HCT116 (cell line): ENCODE measurements around the gene MED9. TPM values are rescaled to one million over a fixed set of nuclear protein-coding genes. Genes with fewer than 3 reads are reported as not detected.

Source experiments
- EGR1 ChIP-seq: IDR thresholded peaks from 2 replicates; pipeline ENCODE4 v1.6.1; 2012; ENCODE audit warnings: low read depth
- ELF1 ChIP-seq: IDR thresholded peaks from 2 replicates; pipeline ENCODE4 v1.6.1; 2012; ENCODE audit warnings: low read depth, borderline replicate concordance
- EZH2 ChIP-seq: fragments of 200-600 bp; sonication (generic); IDR thresholded peaks from 2 replicates; pipeline ENCODE4 v1.6.1; 2017; ENCODE audit warnings: antibody characterized with exemption, mixed run types
- POLR2A ChIP-seq: IDR thresholded peaks from 2 replicates; pipeline ENCODE4 v1.7.0; 2011; ENCODE audit warnings: borderline replicate concordance; ENCODE audit not compliant: insufficient read depth, insufficient read length; ENCODE audit errors: extremely low read depth
- POLR2AphosphoS5 ChIP-seq: IDR thresholded peaks from 2 replicates; pipeline ENCODE4 v1.6.1; 2011; ENCODE audit warnings: mild to moderate bottlenecking, low read depth, low read length, moderate library complexity
- SP1 ChIP-seq: IDR thresholded peaks from 2 replicates; pipeline ENCODE4 v1.6.1; 2012; ENCODE audit warnings: low read depth
- YY1 ChIP-seq: IDR thresholded peaks from 2 replicates; pipeline ENCODE4 v1.6.1; 2011; ENCODE audit warnings: low read length, low read depth, moderate library complexity, mild to moderate bottlenecking; ENCODE audit not compliant: insufficient replicate concordance; ENCODE audit errors: extremely low read depth
- ZNF274 ChIP-seq: fragments of 200-500 bp; sonication (Bioruptor generic); IDR thresholded peaks from 2 replicates; pipeline ENCODE4 v1.6.1; 2014; ENCODE audit warnings: mild to moderate bottlenecking, low read depth, low read length, inconsistent platforms
- total RNA-seq: library from RNA; stranded (reverse); gene quantifications from one replicate; pipeline ENCODE4 v1.2.1, GENCODE V29; 2021; ENCODE audit not compliant: unreplicated experiment
- TF ChIP-seq, protein P1 (sequence below): IDR thresholded peaks from 2 replicates; pipeline ENCODE4 v1.6.1; 2011; ENCODE audit warnings: mild to moderate bottlenecking, low read length, moderate library complexity; ENCODE audit not compliant: insufficient replicate concordance; ENCODE audit errors: extremely low read depth
- TF ChIP-seq, protein P2 (sequence below), 3 experiments: fragments of 200-600 bp in 1 of 3; sonication (generic) in 1 of 3; IDR thresholded peaks in 2 of 3; conservative IDR thresholded peaks in 1 of 3; 2 replicates each; pipeline ENCODE4 v1.5.1; 2012 to 2017; ENCODE audit warnings: low read depth in 2 of 3, low read length in 2 of 3, antibody characterized with exemption in 1 of 3, borderline replicate concordance in 1 of 3, control low read depth in 1 of 3, mild to moderate bottlenecking in 1 of 3, mixed read lengths in 1 of 3, mixed run types in 1 of 3, moderate library complexity in 1 of 3; ENCODE audit not compliant: insufficient read depth in 1 of 3

The MED9 gene
- total RNA-seq, 1 experiment from 2014 or later = 13.9 TPM

DNA sequence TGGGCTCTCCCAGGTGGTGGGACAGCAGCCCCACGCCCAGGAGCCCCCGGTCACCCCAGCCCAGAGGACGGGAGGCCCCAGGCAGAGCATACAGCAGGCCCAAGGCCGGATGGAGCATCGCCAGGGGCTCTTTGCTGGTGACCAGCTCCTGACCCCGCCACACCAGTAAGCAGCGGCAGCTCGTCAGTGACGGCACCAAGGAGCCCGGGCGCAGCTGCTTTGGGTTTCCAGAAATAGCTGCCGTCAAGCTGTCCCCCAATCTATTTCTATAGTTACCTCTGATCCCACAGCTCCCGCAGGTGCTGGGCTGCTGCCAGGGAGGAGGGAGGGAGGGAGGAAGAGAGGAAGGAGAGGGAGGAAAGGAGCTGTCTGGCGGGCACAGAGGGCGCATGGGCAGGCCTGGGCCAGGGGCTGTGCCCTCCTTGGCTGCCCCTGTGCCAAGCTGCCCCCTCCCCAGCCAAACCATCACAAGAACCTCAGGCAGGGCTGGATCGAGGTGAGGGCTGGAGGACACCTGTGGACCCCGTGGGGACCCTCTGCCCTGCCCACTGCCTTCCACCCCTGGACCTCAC, 30.2 kb downstream of the MED9 start (continued):
- TF ChIP-seq, protein P1, sequence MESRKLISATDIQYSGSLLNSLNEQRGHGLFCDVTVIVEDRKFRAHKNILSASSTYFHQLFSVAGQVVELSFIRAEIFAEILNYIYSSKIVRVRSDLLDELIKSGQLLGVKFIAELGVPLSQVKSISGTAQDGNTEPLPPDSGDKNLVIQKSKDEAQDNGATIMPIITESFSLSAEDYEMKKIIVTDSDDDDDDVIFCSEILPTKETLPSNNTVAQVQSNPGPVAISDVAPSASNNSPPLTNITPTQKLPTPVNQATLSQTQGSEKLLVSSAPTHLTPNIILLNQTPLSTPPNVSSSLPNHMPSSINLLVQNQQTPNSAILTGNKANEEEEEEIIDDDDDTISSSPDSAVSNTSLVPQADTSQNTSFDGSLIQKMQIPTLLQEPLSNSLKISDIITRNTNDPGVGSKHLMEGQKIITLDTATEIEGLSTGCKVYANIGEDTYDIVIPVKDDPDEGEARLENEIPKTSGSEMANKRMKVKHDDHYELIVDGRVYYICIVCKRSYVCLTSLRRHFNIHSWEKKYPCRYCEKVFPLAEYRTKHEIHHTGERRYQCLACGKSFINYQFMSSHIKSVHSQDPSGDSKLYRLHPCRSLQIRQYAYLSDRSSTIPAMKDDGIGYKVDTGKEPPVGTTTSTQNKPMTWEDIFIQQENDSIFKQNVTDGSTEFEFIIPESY = no peak
- no peak for TF ChIP-seq ELF1
- TF ChIP-seq, protein P2, sequence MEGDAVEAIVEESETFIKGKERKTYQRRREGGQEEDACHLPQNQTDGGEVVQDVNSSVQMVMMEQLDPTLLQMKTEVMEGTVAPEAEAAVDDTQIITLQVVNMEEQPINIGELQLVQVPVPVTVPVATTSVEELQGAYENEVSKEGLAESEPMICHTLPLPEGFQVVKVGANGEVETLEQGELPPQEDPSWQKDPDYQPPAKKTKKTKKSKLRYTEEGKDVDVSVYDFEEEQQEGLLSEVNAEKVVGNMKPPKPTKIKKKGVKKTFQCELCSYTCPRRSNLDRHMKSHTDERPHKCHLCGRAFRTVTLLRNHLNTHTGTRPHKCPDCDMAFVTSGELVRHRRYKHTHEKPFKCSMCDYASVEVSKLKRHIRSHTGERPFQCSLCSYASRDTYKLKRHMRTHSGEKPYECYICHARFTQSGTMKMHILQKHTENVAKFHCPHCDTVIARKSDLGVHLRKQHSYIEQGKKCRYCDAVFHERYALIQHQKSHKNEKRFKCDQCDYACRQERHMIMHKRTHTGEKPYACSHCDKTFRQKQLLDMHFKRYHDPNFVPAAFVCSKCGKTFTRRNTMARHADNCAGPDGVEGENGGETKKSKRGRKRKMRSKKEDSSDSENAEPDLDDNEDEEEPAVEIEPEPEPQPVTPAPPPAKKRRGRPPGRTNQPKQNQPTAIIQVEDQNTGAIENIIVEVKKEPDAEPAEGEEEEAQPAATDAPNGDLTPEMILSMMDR (IDR thresholded peaks at IDR 0.05 in 2 of 3, conservative IDR thresholded peaks at IDR 0.05 in 1 of 3; ENCODE audit: borderline replicate concordance in 1 of 3, insufficient read depth in 1 of 3, low read depth in 2 of 3, low read length in 2 of 3) = no peak
- TF ChIP-seq EZH2 = no peak
- TF ChIP-seq ZNF274 = no peak
- no peak for TF ChIP-seq YY1
- TF ChIP-seq SP1 = no peak
- no peak for TF ChIP-seq POLR2A
- TF ChIP-seq EGR1 = no peak
- no peak for TF ChIP-seq POLR2AphosphoS5
